ENCODE data around the gene CMSS1. TPM values are rescaled to one million over a fixed set of nuclear protein-coding genes. Genes with fewer than 3 reads are reported as not detected.

The CMSS1 gene
- total RNA-seq, 1 experiment from 2014 or later = 70.6 TPM

GRCh38 chr3:100169201-100169920 is 351.7 kb downstream of the CMSS1 start:
- Mint-ChIP-seq H3K27ac (no peak overlapping the region), H3K27me3 (ENCODE audit: low read depth) (no peaks in the 10 kb centered on the region), H3K9me3 (no peaks in the 10 kb centered on the region), H3K36me3 (0 out of 2 replicates have a peak, but pooled peaks cover 4% of the 10 kb centered on the region), H3K4me3 (no peak overlapping the region), H3K4me1 (peaks cover 3% of the 10 kb centered on the region; the same call in 1 of the 2 replicates)
- ATAC-seq = no peak
- CTCF ChIA-PET = no interaction called here
- TF ChIP-seq, protein P1, sequence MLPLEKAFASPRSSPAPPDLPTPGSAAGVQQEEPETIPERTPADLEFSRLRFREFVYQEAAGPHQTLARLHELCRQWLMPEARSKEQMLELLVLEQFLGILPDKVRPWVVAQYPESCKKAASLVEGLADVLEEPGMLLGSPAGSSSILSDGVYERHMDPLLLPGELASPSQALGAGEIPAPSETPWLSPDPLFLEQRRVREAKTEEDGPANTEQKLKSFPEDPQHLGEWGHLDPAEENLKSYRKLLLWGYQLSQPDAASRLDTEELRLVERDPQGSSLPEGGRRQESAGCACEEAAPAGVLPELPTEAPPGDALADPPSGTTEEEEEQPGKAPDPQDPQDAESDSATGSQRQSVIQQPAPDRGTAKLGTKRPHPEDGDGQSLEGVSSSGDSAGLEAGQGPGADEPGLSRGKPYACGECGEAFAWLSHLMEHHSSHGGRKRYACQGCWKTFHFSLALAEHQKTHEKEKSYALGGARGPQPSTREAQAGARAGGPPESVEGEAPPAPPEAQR (CRISPR knock-in tag; IDR thresholded peaks at IDR 0.05) = no peak
- no peak for TF ChIP-seq ZNF232 (CRISPR knock-in tag; IDR thresholded peaks at IDR 0.05)
- no peak for TF ChIP-seq MAX (CRISPR knock-in tag; IDR thresholded peaks at IDR 0.05)
- TF ChIP-seq, protein P2, sequence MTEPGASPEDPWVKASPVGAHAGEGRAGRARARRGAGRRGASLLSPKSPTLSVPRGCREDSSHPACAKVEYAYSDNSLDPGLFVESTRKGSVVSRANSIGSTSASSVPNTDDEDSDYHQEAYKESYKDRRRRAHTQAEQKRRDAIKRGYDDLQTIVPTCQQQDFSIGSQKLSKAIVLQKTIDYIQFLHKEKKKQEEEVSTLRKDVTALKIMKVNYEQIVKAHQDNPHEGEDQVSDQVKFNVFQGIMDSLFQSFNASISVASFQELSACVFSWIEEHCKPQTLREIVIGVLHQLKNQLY (CRISPR knock-in tag; IDR thresholded peaks at IDR 0.05) = no peak
- no peak for TF ChIP-seq SOX15 (CRISPR knock-in tag; IDR thresholded peaks at IDR 0.05)
- no peak for TF ChIP-seq RORB (CRISPR knock-in tag; IDR thresholded peaks at IDR 0.05)
- TF ChIP-seq USF1 (CRISPR knock-in tag; IDR thresholded peaks at IDR 0.05) = no peak
- TF ChIP-seq, protein P3, sequence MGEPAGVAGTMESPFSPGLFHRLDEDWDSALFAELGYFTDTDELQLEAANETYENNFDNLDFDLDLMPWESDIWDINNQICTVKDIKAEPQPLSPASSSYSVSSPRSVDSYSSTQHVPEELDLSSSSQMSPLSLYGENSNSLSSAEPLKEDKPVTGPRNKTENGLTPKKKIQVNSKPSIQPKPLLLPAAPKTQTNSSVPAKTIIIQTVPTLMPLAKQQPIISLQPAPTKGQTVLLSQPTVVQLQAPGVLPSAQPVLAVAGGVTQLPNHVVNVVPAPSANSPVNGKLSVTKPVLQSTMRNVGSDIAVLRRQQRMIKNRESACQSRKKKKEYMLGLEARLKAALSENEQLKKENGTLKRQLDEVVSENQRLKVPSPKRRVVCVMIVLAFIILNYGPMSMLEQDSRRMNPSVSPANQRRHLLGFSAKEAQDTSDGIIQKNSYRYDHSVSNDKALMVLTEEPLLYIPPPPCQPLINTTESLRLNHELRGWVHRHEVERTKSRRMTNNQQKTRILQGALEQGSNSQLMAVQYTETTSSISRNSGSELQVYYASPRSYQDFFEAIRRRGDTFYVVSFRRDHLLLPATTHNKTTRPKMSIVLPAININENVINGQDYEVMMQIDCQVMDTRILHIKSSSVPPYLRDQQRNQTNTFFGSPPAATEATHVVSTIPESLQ (CRISPR knock-in tag; IDR thresholded peaks at IDR 0.05) = no peak
- no peak for TF ChIP-seq FOXK1 (CRISPR knock-in tag; IDR thresholded peaks at IDR 0.05)
- TF ChIP-seq CREM (CRISPR knock-in tag; IDR thresholded peaks at IDR 0.05) = no peak
- TF ChIP-seq ZNF425 (CRISPR knock-in tag; conservative IDR thresholded peaks at IDR 0.05) = no peak
- TF ChIP-seq ESRRA (CRISPR knock-in tag; IDR thresholded peaks at IDR 0.05; ENCODE audit: borderline replicate concordance) = no peak
- TF ChIP-seq, protein P4, sequence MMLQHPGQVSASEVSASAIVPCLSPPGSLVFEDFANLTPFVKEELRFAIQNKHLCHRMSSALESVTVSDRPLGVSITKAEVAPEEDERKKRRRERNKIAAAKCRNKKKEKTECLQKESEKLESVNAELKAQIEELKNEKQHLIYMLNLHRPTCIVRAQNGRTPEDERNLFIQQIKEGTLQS (CRISPR knock-in tag; conservative IDR thresholded peaks at IDR 0.05) = no peak
- no peak for TF ChIP-seq ZNF671 (CRISPR knock-in tag; IDR thresholded peaks at IDR 0.05)
- TF ChIP-seq NR1H2 (CRISPR knock-in tag; IDR thresholded peaks at IDR 0.05) = no peak
- TF ChIP-seq SP1 (CRISPR knock-in tag; conservative IDR thresholded peaks at IDR 0.05) = no peak
- no peak for TF ChIP-seq PREB (CRISPR knock-in tag; IDR thresholded peaks at IDR 0.05; ENCODE audit: borderline replicate concordance)
- POLR2A ChIA-PET = interaction anchor here (0.6 kb wide), 1 partner anchor 16 kb away, joined by 4 read pairs; no protein-coding TSS in a partner anchor
- DNase-seq (ENCODE audit: low spot score) = no peak
